Endothelial cell of umbilical vein (primary cell): ENCODE data around the gene AKAP6. TPM values are rescaled to one million over a fixed set of nuclear protein-coding genes. Genes with fewer than 3 reads are reported as not detected.

Source experiments
- BruUV-seq: library from RNA; stranded (reverse); fragments of 400-500 nt; replicated peaks from 2 replicates; lab custom pipeline; 2021; lab: Mats Ljungman, UMichigan
- CTCF ChIA-PET: fragments of 300-600, 350-600 bp; sonication (Branson Sonifier 250); formaldehyde crosslinking; loops from one replicate; lab custom pipeline; 2021; ENCODE audit warnings: antibody characterized with exemption, inconsistent platforms; lab: Charles Lee
- POLR2A ChIA-PET: fragments of 300-600, 350-600 bp; sonication (Branson Sonifier 250); formaldehyde crosslinking; loops from one replicate; lab custom pipeline; 2021; ENCODE audit warnings: antibody characterized with exemption, inconsistent platforms; lab: Charles Lee
- DNase-seq: peaks from one replicate; pipeline ENCODE4 v3.0.0-alpha.2; 2011; ENCODE audit warnings: low read depth, low spot score
- FAIRE-seq: peaks from 2 replicates; lab custom pipeline; 2011; peaks lifted over from hg19 to GRCh38; lab: Jason Lieb, UNC
- H2AFZ ChIP-seq: 2 replicates; pipeline ENCODE4 v1.6.0; 2012; ENCODE audit warnings: low read depth, low read length, control low read depth, inconsistent platforms
- H3K27ac ChIP-seq: 2 replicates; pipeline ENCODE4 v1.5.1; 2011; ENCODE audit warnings: low read depth, mild to moderate bottlenecking, control low read depth, low read length, moderate library complexity; ENCODE audit not compliant: insufficient read depth
- H3K27me3 ChIP-seq, 2 experiments: 2 replicates each; pipeline versions ENCODE4 v1.6.0 to v1.6.1; 2011; ENCODE audit warnings: low read length in 2 of 2, mixed read lengths in 1 of 2; ENCODE audit not compliant: control insufficient read depth in 2 of 2, insufficient read depth in 2 of 2
- H3K36me3 ChIP-seq, 2 experiments: 2 replicates in 1 of 2; 3 replicates in 1 of 2; pipeline ENCODE4 v1.5.1; 2011; ENCODE audit warnings: low read length in 2 of 2, mild to moderate bottlenecking in 1 of 2, moderate library complexity in 1 of 2; ENCODE audit not compliant: control insufficient read depth in 2 of 2, insufficient read depth in 2 of 2; ENCODE audit errors: extremely low read depth in 1 of 2
- H3K4me1 ChIP-seq: 3 replicates; pipeline ENCODE4 v1.5.1; 2011; ENCODE audit warnings: mild to moderate bottlenecking, low read length; ENCODE audit not compliant: control insufficient read depth, insufficient read depth; ENCODE audit errors: extremely low read depth
- H3K4me2 ChIP-seq: 2 replicates; pipeline ENCODE4 v1.6.1; 2011; ENCODE audit warnings: low read length, control low read depth, mixed read lengths; ENCODE audit not compliant: insufficient read depth
- H3K4me3 ChIP-seq, 3 experiments: fragments of 200-600 bp in 1 of 3; sonication (generic), shearing (Covaris generic) in 1 of 3; replicated peaks in 1 of 3; 2 replicates each; pipeline ENCODE4 v1.5.1; 2011 to 2016; ENCODE audit warnings: control low read depth in 3 of 3, low read length in 3 of 3, mild to moderate bottlenecking in 2 of 3, inconsistent platforms in 1 of 3, low read depth in 1 of 3, moderate library complexity in 1 of 3; ENCODE audit not compliant: insufficient read depth in 1 of 3
- H3K79me2 ChIP-seq: 2 replicates; pipeline ENCODE4 v1.6.0; 2012; ENCODE audit warnings: low read length, inconsistent platforms; ENCODE audit not compliant: control insufficient read depth, insufficient read depth
- H3K9ac ChIP-seq: replicated peaks from 2 replicates; pipeline ENCODE3; 2011; ENCODE audit warnings: low read length, control low read depth; ENCODE audit not compliant: insufficient read depth; ENCODE audit errors: extremely low read depth
- H3K9me1 ChIP-seq: replicated peaks from 3 replicates; pipeline ENCODE4 v1.6.0; 2011; ENCODE audit warnings: mild to moderate bottlenecking, low read length; ENCODE audit not compliant: control insufficient read depth, insufficient read depth; ENCODE audit errors: extremely low read depth
- H3K9me3 ChIP-seq: replicated peaks from 2 replicates; pipeline ENCODE4 v1.5.1; 2012; ENCODE audit warnings: low read length, inconsistent platforms; ENCODE audit not compliant: control insufficient read depth, insufficient read depth
- H4K20me1 ChIP-seq: replicated peaks from 2 replicates; pipeline ENCODE3; 2011; ENCODE audit warnings: mild to moderate bottlenecking, low read length; ENCODE audit not compliant: control insufficient read depth, insufficient read depth; ENCODE audit errors: extremely low read depth
- CTCF ChIP-seq, 2 donors: IDR thresholded peaks; 1 replicate in 1 of 2; 2 replicates in 1 of 2; pipeline ENCODE4 v1.5.1; 2011; ENCODE audit warnings: low read length in 2 of 2, mild to moderate bottlenecking in 2 of 2, moderate library complexity in 2 of 2, control low read depth in 1 of 2, inconsistent platforms in 1 of 2, low read depth in 1 of 2; ENCODE audit not compliant: insufficient read depth in 1 of 2; ENCODE audit errors: extremely low read depth in 1 of 2
- FOS ChIP-seq: IDR thresholded peaks from 2 replicates; pipeline ENCODE4 v1.6.1; 2011; ENCODE audit warnings: mild to moderate bottlenecking, low read length, moderate library complexity, borderline replicate concordance; ENCODE audit not compliant: insufficient read depth
- JUN ChIP-seq: IDR thresholded peaks from 2 replicates; pipeline ENCODE4 v1.6.1; 2011; ENCODE audit warnings: borderline replicate concordance, low read depth; ENCODE audit not compliant: insufficient read length, insufficient read depth
- MYC ChIP-seq: IDR thresholded peaks from one replicate; pipeline ENCODE4 v1.6.1; 2011; ENCODE audit warnings: mild to moderate bottlenecking, low read depth, low read length
- dilution Hi-C: fragments of 300-500 bp; cut with MboI; formaldehyde crosslinking; loops from one replicate; pipeline ENCODE4 v1.15.0; 2019; ENCODE audit warnings: low sequenced_read_pairs; ENCODE audit not compliant: extremely low pct_ligation_motif_present
- intact Hi-C: fragments of 100-400 bp; cut with micrococcal nuclease; formaldehyde crosslinking; loops from one replicate; pipeline ENCODE4 v1.10.0; 2022
- polyA plus RNA-seq, 4 experiments: library from polyadenylated mRNA; depleted of rRNA in 3 of 4; stranded (reverse) in 3 of 4; unstranded in 1 of 4; fragments of >200 nt; gene quantifications; 2 replicates each; pipeline versions ENCODE4 v1.2.1 to v1.2.3, GENCODE V29; 2011 to 2012; ENCODE audit warnings: missing spikeins in 1 of 4
- total RNA-seq: library from RNA; stranded (reverse); gene quantifications from 2 replicates; pipeline ENCODE4 v1.2.3, GENCODE V29; 2021

Gene AKAP6
- total and polyA plus RNA-seq, 2 donors (not counting 3 experiments of a cell fraction or from before 2014, with no cell fraction given): 0.03 to 0.49 TPM

GRCh38 chr14:32407130-32407529 lies 78.0 kb downstream of the AKAP6 start:
- Histone ChIP-seq H3K9me3 (no peaks in the 10 kb centered on the region), H3K27me3 (no peaks in the 10 kb centered on the region), H3K9ac (no peak overlapping the region), H3K4me1 (no peaks in the 10 kb centered on the region), H2AFZ (no peak overlapping the region), H3K79me2 (no peaks in the 10 kb centered on the region), H4K20me1 (no peaks in the 10 kb centered on the region), H3K4me3 (no peak overlapping the region), H3K4me2 (no peak overlapping the region), H3K27ac (no peak overlapping the region), H3K9me1 (no peaks in the 10 kb centered on the region), H3K36me3 (no peaks in the 10 kb centered on the region)
- no peak for TF ChIP-seq CTCF (IDR thresholded peaks at IDR 0.05; ENCODE audit: extremely low read depth in 1 of 2, insufficient read depth in 1 of 2, low read depth in 1 of 2, low read length in 2 of 2)
- ChIA-PET CTCF (no interaction called here), POLR2A (no interaction called here)
- FAIRE-seq: no peak
- dilution Hi-C loops (no loop called here), intact Hi-C loops (no loop called here)
- DNase-seq: no peak
- no TSS peak for BruUV-seq

GRCh38 chr14:32408018-32408417 lies 78.9 kb downstream of the AKAP6 start:
- Histone ChIP-seq H3K36me3 (no peaks in the 10 kb centered on the region), H4K20me1 (no peaks in the 10 kb centered on the region), H3K79me2 (no peaks in the 10 kb centered on the region), H3K4me1 (no peaks in the 10 kb centered on the region), H3K27ac (no peak overlapping the region), H3K9ac (no peak overlapping the region), H2AFZ (no peak overlapping the region), H3K27me3 (no peaks in the 10 kb centered on the region), H3K9me3 (no peaks in the 10 kb centered on the region), H3K4me2 (no peak overlapping the region), H3K4me3 (no peak overlapping the region), H3K9me1 (no peaks in the 10 kb centered on the region)
- dilution Hi-C loops: no loop called here
- BruUV-seq: no TSS peak
- no peak for FAIRE-seq
- intact Hi-C loops: no loop called here
- ChIA-PET CTCF (no interaction called here), POLR2A (no interaction called here)
- TF ChIP-seq CTCF (IDR thresholded peaks at IDR 0.05; ENCODE audit: extremely low read depth in 1 of 2, insufficient read depth in 1 of 2, low read depth in 1 of 2, low read length in 2 of 2) (no peak), JUN (no peak), FOS (no peak), MYC (no peak)
- no peak for DNase-seq
